H1 (cell line): ENCODE results near the gene TEX22.

Experiments used
- CHD2 ChIP-seq: IDR thresholded peaks from 2 replicates; pipeline ENCODE4 v1.6.1; 2012; ENCODE audit warnings: low read length, improper control_type of control experiment
- EZH2 ChIP-seq: fragments of 200-600 bp; sonication (generic); IDR thresholded peaks from 2 replicates; pipeline ENCODE4 v1.7.1; 2012; ENCODE audit warnings: low read depth, mild to moderate bottlenecking, moderate library complexity, low read length, inconsistent platforms; ENCODE audit not compliant: severe bottlenecking
- FOSL1 ChIP-seq: IDR thresholded peaks from 2 replicates; pipeline ENCODE4 v1.6.1; 2011; ENCODE audit warnings: mild to moderate bottlenecking, low read depth, low read length, moderate library complexity; ENCODE audit not compliant: insufficient read depth
- RAD21 ChIP-seq, 2 experiments: IDR thresholded peaks in 1 of 2; conservative IDR thresholded peaks in 1 of 2; 2 replicates each; pipeline ENCODE4 v1.6.1; 2011; ENCODE audit warnings: low read depth in 2 of 2, low read length in 2 of 2, improper control_type of control experiment in 1 of 2, inconsistent platforms in 1 of 2, mild to moderate bottlenecking in 1 of 2, moderate library complexity in 1 of 2
- RBBP5 ChIP-seq: IDR thresholded peaks from 2 replicates; pipeline ENCODE4 v1.7.1; 2012; ENCODE audit warnings: low read depth, mild to moderate bottlenecking, inconsistent platforms, low read length, moderate library complexity, borderline replicate concordance
- SP1 ChIP-seq: IDR thresholded peaks from 2 replicates; pipeline ENCODE4 v1.6.1; 2011; ENCODE audit warnings: low read depth, low read length
- TBP ChIP-seq: IDR thresholded peaks from 2 replicates; pipeline ENCODE4 v1.6.1; 2011; ENCODE audit warnings: low read depth, low read length, improper control_type of control experiment
- TF ChIP-seq, protein P1 (sequence below), 3 experiments: IDR thresholded peaks; 1 replicate in 2 of 3; 2 replicates in 1 of 3; pipeline versions ENCODE4 v1.5.1 to v1.6.1; 2011; ENCODE audit warnings: low read length in 3 of 3, mild to moderate bottlenecking in 3 of 3, inconsistent platforms in 2 of 3, low read depth in 1 of 3, moderate library complexity in 1 of 3; ENCODE audit not compliant: insufficient read depth in 1 of 3; ENCODE audit errors: control extremely low read depth in 1 of 3
- TF ChIP-seq, protein P2 (sequence below): IDR thresholded peaks from 2 replicates; pipeline ENCODE4 v1.6.1; 2012; ENCODE audit warnings: inconsistent platforms

DNA sequence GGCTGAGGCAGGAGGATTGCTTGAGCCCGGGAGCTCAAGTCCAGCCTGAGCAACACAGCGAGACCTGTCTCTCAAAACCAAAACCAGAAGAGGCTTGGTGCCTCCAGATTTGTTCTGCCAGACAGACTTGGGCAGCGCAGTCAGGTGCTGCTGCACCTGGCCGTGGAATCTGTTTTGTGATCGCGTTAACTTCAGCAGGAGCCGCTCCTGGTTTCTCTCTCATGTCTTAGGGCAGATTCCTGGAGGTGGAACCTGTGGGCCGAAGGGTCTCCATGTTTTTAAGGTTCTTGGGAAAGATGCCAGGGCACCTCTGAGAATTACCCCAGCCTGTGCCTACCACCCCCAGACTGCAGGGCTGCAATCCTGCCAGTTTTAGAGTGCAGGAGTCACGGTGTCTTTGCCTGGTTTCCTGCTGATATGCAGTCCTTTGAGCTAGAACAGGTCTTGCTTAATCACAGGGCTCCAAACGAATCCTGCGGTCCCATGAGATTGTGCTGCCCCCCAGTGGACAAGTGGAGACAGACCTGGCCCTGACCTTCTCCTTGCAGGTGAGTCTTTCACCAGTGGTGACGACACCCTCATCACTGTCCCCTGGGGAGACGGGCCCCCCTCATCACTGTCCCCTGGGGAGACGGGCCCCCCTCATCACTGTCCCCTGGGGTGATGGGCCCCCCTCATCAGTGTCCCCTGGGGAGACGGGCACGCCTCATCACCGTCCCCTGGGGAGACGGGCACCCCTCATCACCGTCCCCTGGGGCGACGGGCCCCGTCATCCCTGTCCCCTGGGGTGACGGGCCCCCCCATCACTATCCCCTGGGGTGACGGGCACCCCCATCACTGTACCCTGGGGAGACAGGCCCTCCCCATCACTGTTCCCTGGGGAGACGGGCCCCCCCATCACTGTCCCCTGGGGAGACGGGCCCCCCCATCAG is 46.2 kb upstream of the TEX22 start:
- TF ChIP-seq RAD21 (IDR thresholded peaks at IDR 0.05 in 1 of 2, conservative IDR thresholded peaks at IDR 0.05 in 1 of 2; ENCODE audit: low read depth in 2 of 2, low read length in 2 of 2) (peak; percentile 94 to 95), CHD2 (no peak), TBP (no peak), EZH2 (no peak), FOSL1 (no peak), RBBP5 (no peak), SP1 (no peak)
- TF ChIP-seq, protein P1, sequence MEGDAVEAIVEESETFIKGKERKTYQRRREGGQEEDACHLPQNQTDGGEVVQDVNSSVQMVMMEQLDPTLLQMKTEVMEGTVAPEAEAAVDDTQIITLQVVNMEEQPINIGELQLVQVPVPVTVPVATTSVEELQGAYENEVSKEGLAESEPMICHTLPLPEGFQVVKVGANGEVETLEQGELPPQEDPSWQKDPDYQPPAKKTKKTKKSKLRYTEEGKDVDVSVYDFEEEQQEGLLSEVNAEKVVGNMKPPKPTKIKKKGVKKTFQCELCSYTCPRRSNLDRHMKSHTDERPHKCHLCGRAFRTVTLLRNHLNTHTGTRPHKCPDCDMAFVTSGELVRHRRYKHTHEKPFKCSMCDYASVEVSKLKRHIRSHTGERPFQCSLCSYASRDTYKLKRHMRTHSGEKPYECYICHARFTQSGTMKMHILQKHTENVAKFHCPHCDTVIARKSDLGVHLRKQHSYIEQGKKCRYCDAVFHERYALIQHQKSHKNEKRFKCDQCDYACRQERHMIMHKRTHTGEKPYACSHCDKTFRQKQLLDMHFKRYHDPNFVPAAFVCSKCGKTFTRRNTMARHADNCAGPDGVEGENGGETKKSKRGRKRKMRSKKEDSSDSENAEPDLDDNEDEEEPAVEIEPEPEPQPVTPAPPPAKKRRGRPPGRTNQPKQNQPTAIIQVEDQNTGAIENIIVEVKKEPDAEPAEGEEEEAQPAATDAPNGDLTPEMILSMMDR (IDR thresholded peaks at IDR 0.05; ENCODE audit: control extremely low read depth in 1 of 3, insufficient read depth in 1 of 3, low read depth in 1 of 3, low read length in 3 of 3): peak in 2 of 3 experiments; percentile 92 to 97; a peak in 3 of 4 replicates
- TF ChIP-seq, protein P2, sequence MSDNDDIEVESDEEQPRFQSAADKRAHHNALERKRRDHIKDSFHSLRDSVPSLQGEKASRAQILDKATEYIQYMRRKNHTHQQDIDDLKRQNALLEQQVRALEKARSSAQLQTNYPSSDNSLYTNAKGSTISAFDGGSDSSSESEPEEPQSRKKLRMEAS: no peak
